Stimulated activated CD8-positive, alpha-beta memory T cell treated with anti-CD3 and anti-CD28 coated beads, Interleukin-2, amount 100 ng/mL, for 1 hour (primary cell): ENCODE measurements around the gene S100A10.
A peak's percentile ranks its signal among the peaks of the same experiment; 100 is the strongest.

Source experiments
- DNase-seq, 2 donors: peaks; one replicate each; pipeline ENCODE4 v3.0.0-alpha.2; 2020; ENCODE audit warnings: low read depth in 2 of 2

Gene S100A10

GRCh38 chr1:152013664-152014237, 20.1 kb upstream of the S100A10 start:
- no peak for DNase-seq

DNA sequence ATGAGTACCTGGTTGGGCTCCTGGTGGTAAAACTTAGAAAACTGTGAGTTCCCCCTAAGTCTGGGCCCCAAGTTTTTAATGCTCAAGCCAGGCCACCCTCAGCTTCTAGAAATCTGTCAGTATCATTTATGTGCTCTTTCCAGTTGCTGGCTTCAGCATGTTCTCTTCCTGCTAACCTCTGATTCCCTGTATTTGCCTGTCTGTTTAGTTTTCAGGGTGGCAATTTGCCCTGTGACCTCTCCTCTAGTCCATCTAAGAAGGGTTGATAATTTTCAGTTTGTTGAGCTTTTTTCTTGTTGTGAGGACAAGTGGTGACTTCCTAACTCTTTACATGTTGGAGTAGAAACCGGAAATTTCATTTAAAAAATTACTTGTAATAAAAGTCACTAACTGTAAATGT, 16.0 kb upstream of the S100A10 start:
- DNase-seq = no peak

- no peak for DNase-seq
Observed at GRCh38 chr1:152007047-152007446, 13.4 kb upstream of the S100A10 start.

DNA sequence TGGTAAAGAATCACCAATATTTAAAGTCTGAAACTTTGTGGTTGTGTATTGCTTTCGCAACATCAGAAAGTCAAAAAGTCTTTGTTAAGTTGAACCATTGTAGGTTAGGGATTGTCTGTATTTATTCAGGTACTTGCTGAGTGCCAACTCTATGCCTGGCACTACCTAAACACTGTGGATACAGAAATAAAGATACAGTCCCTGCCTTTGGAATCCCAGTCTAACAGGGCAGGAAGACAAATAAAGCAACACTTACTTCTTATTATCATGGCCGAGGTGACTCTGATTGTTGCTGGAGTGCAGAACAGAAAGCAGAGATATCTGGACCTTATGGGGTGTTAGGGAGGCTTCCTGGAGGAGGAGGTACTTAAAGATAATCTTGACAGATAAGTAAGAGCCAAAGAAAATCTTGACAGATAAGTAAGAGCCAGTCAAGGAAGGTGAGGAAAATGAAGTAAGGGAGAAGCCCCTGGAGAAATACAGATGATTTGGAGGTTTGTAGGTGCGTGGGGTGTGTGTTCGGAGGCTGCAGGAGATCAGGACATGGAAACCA, 11.8 kb upstream of the S100A10 start:
- no peak for DNase-seq

GRCh38 chr1:152003846-152004442, 10.3 kb upstream of the S100A10 start:
- DNase-seq = no peak

- DNase-seq = no peak
Observed at GRCh38 chr1:152002960-152003359, 9.3 kb upstream of the S100A10 start.

- DNase-seq = peak; percentile 47 to 58
Observed at GRCh38 chr1:152001631-152002584, 8.2 kb upstream of the S100A10 start.

DNA sequence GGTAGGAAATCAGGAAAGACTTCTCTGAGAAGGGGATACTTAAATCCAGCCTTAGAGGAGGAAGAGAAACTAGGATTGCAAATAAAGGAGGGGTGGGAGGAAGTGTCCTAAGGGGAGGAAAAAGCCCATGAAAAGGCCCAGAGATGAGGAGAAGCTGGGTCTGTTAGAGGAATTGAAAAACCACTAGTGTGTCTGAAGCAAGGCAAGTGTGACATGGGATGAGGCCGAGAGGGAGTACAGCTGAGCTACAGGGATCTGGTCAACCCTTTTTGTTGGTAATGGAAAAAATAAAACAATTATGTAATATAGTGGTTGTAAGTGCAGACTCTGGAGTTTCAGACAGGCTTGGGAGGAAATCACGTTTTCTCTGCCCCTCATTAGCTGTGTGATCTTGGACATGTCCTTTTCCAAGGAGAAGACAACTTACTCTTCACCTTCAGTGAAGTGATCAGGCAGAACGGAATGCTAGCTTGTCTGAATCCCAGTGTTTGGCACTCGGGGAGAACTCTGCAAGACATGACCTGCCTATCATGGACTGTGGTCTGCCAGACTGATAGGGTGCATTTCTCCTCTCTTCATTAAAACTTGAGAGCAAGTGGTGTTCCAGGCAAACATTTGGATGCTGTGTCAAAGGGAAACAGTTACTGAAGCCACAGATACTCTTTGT, 7.4 kb upstream of the S100A10 start:
- no peak for DNase-seq

GRCh38 chr1:151998611-151999362, 5.1 kb upstream of the S100A10 start:
- no peak for DNase-seq

DNA sequence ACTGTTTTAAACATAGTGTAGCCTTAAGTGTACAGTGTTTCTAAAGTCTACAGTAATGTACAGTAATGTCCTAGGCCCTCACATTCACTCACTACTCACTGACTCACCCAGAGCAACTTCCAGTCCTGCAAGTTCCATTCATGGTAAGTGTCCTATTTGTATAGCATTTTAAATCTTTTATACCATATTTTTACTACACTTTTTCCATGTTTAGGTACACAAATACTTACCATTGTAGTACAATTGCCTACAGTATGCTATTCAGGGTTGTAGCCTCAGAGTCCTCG, 3.6 kb upstream of the S100A10 start:
- no peak for DNase-seq

DNA sequence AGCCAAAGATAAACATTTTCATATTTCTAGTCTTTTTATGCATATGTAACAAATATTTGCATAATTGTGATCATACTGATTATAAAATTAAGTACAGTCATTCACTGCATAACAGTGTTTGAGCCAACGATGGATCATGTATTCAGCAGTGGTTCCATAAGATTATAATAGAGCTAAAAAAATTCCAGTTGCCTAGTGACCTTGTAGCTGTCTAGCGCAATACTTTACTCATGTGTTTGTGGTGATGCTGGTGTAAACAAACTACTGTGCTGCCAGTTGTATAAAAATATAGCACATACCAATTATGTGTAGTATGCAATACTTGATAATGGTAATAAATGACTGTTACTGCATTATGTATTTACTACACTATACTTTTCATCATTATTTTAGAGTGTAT, 2.1 kb upstream of the S100A10 start:
- no peak for DNase-seq

- DNase-seq = no peak
Observed at GRCh38 chr1:151994956-151995355, 1.3 kb upstream of the S100A10 start.

GRCh38 chr1:151993084-151993733, 450 bp downstream of the S100A10 start:
- DNase-seq = no peak

DNA sequence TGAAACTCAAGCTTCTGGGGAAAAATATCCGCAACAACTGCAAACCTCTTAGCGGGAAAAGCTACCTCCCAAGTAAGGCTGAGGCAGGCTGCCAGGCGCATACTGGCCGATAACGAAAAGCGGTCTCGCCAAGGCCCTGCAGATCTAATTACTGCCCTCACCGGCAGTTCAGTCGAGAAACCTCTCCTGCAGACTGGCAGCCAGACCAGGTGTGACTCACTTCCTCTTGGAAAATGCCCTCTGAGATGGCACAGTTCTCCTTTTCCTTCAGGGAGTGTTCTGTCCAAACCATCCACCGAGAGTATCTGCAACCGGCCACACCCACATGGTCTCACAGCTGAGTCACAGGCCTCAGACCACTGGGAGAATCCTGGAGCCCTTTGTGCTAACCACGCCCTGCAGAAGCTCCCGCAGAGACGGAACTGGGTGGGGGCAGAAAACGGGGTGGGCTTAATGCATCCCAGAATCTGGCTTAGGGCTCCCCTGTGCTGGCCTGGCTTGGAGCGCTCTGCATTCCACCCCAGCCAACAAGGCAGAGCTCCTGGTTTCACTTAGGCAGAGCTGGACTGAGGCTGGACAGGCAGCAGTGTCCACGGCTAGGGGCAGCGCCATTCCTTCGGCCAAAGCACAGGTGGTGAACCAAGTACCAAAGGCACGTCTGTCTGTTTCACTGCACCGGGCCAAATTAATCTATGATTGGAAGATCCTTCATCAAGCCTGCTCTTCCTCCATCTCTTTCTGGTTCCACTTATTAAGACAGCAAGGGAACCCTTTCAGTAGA, 1.2 kb downstream of the S100A10 start:
- no peak for DNase-seq

- DNase-seq = no peak
Observed at GRCh38 chr1:151991663-151992302, 1.9 kb downstream of the S100A10 start.

GRCh38 chr1:151990856-151991198, 2.8 kb downstream of the S100A10 start:
- DNase-seq = no peak

GRCh38 chr1:151990058-151990855, 3.4 kb downstream of the S100A10 start:
- no peak for DNase-seq

DNA sequence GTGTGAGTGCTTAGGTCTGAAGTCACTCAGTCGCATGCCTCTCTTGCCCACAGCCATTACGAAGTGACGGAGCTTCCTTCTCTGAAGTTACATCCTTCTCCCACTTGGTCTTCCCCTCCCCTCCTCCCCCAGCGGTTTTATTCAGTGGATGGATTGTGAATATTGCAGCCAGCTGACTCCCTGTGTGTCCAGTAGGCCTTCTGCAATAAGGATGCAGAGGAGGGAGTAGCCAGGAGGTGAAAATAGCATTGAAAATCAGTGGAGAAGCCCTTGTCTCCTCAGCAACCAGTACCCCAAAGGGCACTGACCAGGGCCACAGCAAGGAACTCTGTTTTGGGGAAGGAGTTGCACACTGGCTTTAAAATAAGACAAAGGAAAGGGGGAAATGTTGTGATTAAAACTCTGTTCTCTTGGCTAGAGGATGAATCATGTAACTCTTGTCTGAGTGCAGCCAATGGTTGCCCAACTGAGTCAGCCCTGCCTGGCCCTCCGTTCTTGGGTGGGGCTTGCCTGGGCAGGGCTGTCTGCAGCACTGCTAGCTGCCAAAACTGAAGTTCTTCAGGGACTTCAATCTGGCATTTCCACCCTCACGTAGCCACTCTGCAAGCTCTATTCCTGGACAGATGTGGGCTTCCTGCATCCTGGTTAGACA, 4.3 kb downstream of the S100A10 start:
- DNase-seq = no peak
